Stimulated activated CD4-positive, alpha-beta T cell treated with anti-CD3 and anti-CD28 coated beads, TNF-alpha, amount 100 ng/mL, for 1 hour (primary cell): Measurements from ENCODE around the gene WWOX.

Experiments
- DNase-seq, 3 donors: peaks; one replicate each; pipeline ENCODE4 v3.0.0-alpha.2; 2020; ENCODE audit warnings: low read depth in 3 of 3, low spot score in 1 of 3

The WWOX gene

DNA sequence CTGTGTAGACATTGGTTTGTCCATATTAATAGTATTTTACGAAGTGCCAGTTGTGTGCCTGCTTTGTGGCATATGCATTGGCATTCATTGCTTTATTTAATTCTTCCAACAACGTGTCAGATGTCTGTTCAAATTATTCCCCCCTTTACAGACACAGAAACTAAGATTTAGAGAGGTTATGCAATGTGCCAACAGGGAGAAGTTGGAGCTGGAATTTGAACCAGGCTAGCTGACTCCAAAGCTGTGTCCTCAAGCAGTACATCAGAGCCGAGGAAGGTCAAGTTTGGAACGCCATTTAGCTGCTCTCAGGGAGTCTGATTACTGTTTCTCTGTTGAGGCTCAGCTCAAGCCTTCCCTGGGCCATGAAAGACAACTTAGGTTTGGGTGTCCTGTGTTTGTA, 232.3 kb downstream of the WWOX start:
- DNase-seq: no peak

DNA sequence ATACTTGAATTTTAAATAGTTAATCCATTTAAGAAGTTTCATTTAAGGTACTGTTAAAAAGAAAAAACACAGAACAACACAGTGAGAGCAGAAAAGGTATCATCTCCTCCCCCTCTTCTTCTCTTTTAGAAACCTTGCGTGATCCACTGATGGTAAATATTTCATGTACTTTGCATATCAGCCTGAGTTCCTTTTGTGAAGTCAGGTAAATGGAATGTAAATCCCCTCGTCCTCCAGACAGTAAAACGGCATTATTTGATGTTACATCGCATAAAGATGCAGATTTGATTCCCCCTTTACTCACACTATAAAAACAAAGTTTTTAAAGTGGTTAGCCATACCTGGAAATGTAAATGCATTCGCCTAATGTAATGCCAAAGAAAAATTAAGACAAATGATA, 234.4 kb downstream of the WWOX start:
- DNase-seq: no peak

DNA sequence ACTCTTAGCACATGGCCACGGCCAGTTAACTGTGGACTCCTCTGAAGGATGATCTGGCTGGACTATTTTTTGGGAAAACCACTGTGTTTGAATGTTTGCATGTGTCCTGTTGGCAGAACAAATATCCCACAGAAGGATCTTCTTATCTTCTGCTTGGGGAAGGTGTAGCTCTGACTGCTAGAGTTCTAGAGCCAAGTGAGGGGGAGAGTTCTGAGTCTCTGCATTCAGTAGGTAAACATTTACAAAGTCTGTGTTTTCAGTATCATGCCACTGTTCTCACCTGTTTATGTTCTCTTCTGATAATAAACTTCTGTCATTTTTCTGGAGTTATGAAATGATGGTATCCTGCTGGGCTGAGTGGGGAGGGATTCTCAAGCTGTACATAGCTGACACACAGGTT, 241.1 kb downstream of the WWOX start:
- no peak for DNase-seq

DNA sequence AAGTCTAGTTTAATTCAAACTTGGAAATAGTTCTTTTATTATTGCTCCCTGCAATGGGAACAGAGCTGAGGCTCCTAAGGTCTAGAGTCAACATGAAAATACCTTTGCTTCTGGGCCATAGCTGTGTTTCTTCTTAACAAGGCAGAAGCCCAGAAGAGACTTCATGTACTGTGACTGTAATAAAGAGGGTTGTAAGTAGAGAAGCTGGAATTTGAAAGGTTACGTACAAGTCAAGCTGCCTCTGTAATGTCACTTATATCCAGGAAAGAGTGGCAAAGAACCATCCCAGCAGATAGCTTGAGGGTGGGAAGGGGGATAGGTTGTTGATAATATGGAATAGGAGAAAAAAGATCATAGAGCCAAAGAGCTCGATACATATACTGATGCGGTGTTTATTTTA, 248.6 kb downstream of the WWOX start:
- DNase-seq: no peak

DNA sequence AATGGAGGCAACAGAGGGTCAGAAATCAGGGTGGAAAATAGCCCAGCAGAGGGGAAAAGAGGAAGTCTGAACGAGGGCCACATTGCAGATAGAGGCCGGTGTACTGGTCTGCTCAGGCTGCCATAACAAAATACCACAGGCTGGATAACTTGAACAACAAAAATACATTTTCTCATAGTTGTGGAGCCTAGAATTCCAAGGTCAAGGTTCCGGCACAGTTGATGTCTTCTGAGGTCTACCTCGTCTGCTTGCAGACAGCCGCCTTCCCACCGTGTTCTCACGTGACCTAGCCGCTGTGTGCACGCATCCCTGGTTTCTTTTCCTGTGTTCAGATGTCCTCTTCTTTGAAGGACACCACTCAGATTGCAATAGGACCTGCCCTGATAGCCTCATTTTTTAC, 249.4 kb downstream of the WWOX start:
- DNase-seq: no peak

DNA sequence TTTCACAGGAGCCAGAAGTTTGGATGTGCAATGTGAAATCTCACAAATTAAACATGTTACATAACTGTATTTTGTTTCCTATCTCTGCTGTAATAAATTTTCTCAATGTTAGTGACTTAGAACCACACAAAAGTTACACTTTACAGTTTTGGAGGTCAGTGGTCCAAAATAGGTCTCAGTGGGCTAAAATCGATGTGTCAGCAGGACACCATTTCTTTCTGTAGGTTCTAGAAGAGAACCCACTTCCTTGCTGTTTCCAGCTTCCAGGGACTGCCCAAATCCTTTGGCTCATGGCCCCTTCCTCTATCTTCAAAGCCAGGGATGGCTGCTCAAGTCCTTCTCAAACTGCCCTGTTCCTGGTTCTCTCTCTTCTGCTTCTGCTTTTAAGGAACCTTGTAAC, 252.7 kb downstream of the WWOX start:
- no peak for DNase-seq

DNA sequence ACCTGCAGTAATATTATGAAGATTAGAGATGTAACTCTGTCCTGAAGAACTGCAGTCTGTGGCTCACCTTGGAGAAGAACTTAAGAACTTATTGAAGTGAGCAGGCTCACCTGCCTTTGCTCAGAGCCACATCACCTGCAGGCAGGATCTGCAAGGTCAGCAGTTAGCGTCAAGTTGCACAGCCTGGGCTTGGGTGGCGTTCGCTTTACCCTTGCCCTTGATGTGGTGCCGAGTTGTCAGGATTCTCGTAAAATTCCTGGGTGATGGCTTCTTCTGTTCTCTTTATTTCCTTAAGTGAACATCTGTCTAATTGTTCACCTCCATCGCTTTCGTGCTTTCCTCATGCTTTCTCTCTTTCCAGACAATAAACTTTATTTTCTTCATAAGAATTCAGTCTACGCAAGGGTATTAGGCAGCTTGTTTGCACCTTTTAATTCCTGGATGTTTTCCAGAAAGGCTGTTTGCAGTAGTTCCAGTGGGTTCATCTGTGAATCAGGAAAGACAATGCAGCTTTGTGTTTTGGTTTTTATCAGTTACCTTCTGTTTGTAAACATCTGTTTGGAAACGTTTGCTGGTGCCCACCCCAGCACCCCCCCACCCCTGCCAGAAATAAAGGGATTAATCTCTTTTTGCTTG, 254.3 kb downstream of the WWOX start:
- DNase-seq: no peak

DNA sequence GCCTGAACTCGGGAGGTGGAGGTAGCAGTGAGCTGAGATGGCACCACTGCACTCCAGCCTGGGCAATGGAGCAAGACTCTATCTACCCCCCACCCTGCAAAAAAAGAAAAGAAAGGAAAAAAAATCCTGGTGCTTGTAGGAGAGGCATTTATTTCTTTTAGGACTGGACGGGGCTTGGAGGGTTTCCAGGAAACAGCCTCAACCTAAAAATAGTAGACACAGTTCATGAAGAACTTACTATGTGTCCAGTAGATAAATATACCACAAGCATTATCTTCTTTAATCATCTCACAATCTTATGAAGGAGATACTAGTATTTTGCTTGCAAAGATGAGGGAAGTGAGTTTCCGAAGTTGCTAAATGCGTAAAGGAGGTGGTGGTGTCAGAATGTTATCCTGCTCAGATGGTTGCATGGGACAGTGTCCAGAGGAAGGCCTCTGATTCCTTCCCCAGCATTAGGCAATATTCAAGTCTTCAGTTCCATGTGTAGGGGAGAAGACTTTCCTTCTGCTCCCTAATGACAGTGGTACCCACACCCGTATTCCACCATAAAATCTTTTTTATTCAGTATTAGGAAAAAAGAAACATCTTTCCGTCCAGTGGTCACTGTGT, 263.2 kb downstream of the WWOX start:
- no peak for DNase-seq

DNA sequence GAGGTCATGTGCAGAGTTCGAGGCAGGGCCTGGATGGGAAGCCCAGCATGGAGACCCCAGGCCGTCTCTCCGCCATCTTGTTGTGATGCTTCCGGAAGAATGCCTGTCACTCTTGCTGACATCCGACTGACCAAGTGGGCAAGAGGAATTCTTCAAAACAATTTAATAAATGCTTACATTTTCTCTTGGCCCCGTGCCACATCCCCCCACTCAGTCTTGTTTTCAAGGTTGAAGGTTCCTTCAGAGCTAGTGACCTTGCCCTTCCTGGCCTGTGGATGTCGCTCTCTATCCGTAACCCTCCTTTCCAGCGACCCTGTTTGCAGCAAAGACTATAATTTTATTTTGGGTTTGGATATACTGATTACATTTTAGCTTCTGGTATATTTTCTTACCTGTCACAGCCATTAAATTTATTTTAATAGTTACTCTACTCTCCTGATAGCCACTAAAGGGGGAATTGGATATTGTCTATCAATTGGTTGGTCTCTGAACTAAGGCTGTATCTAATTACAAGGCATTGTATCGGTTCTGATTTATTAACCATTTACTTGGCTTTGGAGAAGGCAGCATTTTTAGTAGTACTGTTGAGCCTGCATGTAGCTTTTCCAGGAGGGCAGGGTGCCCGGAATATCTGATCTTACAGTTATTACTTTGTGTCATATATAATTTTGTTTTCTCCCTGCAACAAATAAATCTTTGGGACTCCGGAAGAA, 264.5 kb downstream of the WWOX start:
- DNase-seq: no peak

DNA sequence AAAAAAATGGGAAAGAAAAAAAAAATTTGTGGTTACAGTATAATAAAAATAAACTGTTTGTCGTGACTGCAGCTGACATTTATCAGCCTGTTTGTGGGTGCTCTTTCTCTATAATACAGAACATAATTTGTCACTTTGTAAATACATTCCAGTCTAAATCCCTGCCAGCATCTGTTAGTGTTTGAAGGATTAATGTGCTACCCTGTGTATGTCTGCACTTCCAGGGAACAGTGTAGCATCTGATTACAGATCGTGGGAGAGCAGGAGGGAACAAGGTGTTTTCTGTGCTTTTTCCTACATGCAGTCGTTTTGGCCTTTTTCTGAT, 265.1 kb downstream of the WWOX start:
- no peak for DNase-seq

DNA sequence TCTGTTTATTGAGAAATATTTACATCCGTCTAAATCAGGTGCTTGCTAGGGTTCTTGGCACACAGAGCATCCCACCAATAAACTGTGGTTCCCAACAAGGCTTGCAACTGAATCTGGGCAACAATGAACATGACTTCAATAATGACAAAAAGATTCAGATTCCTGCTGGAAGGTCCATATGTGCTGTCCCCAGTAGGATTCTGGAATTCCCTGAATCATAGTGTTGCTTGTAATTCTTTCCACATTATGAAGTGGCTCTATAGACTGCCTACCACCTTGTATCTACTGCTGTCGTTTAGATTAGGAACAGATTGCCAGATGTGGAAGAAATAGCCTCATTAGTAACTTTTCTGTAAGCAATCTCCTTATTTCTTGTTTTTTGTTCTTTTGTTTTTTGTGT, 265.9 kb downstream of the WWOX start:
- DNase-seq: no peak

DNA sequence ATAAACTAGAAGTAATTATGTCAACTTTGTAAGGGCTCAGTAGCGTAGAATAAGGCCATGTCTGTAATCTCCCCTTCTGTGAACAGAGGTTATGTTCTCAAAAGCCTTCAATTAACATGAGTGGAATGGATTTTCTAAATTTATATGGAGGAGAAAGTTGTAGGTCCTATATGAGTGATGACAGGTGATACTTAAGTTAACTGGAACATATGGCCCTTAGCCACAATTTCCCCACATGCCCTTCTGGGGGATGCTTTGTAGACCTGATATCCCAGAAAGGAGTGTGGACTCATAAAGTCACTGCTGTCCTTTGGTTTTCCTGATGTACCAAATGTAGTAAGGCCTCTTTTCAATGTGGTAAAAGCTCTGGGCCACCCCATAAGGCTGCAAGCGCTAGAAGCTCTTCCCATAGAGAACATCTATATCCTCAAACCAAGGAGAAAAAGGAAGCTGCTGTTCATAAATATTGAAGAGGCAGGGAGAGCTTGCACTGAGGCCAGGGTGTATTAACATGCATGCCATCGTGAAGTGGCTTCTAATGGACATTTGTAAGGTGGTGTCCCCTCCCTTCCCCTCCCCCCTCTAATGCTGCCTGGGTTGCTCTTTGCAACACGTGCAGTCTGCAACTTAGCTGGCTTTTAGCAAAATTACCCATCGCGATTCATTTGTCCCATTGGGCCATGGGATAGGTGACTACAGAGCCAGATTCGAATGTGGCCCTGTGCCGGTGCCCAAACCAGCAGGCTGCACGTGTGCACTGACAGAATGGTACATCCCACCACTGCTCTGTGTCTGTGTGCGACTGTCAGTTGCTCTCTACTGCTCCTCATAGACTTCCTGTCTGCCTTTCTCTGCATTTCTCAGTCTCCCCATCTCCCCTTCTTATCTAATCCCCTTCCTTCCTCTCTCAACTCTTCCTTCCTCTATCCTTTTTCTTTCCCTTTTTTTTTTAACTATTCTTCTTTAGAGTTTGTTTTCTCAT, 269.0 kb downstream of the WWOX start:
- DNase-seq: no peak

DNA sequence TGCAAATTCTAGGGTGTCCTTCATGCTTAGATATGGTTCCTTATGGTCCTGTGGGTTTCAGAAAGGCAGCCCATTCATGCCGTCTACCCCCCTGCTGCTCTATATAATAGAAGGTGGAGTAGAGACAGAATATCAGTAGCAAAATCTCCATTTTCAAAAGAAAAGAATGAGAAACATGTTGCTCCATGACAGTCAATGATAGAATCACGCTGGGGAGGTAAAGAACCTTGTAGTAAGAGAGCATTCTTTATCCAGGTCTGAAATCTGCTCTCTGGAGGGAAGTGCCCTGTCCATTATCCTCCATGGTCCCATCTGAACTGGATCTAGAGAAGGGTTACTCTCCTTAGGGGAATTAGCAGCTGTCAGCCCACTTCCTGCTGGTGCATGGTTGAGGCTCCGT, 272.8 kb downstream of the WWOX start:
- no peak for DNase-seq

DNA sequence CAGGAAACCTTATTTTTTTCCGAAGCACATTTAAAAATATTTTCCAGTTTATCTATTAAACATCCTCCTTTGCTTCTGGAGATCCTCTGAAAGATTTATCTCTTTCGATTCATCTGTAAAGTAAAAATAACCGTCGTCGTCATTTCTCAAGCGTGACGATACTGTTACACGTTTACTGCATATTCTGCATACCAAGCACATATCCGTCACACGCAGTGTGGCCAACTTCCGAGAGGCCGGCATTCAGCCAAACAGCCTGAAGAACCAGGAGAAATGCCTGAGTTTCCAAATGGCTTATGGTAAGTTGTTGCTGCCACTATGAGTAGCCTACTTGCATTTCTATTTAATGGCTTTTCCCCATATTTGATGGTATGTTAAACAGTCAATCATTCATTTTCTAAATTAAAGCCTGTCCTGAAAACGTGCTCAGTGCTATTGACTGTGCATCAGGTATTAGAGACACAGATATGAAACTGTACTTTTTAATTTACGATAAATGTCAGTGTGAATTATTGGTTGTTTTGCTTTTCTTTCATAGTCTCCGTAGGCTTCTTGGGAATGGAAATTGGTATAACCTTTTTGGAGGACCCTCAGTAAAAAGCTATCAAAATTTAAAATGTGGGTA, 275.7 kb downstream of the WWOX start:
- no peak for DNase-seq

DNA sequence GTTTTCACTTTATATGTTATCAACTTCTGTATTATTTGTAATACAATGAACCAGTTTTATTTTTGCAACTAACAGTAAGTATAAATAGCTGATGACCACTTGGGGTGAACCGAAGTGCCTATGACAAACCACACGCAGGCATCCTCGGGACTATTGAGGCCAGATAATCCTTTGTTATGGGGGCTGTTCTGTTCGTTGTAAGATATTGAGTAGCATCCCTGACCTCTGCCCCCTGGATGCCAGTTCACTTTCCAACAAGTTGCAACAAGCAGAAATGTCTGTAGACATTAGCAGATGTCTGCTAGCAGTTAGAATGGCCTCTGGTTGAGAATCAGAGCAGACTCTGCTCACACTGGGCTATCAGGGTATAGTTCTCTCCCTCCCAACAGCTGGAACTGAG, 277.0 kb downstream of the WWOX start:
- DNase-seq: no peak

DNA sequence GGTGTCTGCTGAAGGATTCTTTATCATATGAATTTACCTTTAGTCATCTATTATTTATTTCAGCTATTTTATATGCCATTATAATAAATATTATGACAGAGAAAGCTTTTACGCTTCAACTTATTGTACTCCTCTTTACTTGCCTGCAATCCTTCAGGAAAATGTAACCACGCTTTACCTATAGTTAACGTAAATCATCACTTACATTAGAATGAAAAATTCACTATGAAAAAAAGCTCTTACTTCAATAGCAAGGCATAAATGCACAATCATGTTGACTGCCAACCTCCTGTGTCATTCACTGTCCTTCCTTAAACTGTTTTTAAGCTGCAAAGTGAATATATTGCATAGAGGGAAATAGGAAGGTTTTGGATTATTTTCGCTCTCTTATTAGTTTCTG, 277.9 kb downstream of the WWOX start:
- no peak for DNase-seq

DNA sequence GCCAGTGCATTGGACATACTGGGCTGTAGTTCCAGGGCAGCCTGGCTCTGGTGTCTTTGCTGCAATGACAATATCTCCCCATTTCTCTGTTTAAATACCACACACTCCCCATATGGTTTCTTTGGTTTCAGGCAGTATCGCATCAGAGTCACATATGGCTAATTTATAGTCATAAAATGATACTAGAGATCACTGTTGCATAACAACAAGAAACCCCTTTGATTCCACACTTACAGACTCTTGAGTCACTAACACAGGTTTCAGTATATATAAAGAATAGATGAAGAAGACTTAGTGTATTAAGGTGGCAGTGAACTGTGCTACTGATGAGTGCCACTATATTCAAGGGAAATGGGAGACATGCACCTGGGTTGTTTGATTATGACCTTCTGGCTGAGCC, 281.6 kb downstream of the WWOX start:
- DNase-seq: no peak

DNA sequence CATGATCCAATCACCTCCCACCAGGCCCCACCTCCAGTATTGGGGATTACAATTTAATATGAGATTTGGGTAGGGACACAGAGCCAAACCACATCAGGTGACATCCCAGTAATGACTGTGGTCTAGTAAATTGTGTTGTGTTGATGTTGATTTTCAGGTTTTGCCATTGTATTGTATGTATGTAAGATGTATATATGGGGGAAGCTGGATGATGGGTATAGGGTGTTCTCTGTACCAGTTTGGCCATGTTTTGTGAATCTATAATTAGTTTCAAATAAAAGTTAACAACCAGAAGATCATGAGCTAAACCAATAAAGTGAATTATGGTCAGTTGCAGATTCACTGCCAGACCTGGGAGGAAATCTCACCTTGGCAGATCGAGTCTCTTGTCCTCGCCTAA, 283.7 kb downstream of the WWOX start:
- DNase-seq: no peak

DNA sequence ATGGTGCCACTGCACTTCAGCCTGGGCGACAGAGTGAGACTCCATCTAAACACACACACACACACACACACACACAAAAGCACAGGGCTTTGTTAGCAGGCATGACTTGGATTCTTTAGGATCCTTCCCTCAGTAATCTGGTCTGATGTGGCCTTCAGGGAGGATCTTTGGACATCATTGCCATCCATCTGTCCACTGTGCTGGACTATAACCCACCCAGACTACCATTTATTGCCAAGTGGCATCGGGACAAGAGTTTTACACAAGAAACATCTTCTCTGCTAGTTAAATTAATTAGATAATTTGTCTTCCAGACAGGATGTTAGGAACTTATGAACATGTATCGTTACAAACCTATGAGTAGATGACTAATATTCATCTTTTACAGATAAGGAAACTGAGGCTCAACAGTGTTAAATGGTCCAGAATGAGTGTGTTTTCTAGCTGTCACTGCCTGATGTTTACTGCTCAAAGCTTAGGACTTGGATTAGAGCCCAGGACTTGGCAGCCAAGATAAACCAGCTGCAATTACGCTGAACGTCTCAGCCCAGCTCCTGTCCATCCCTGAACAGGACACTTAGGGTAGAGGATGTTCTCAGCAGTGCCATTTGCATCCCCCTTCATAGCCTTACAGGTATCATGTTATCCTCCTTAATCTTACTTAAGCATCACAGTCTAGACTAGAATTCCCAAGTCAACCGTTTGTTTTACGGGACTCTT, 285.8 kb downstream of the WWOX start:
- DNase-seq: no peak

DNA sequence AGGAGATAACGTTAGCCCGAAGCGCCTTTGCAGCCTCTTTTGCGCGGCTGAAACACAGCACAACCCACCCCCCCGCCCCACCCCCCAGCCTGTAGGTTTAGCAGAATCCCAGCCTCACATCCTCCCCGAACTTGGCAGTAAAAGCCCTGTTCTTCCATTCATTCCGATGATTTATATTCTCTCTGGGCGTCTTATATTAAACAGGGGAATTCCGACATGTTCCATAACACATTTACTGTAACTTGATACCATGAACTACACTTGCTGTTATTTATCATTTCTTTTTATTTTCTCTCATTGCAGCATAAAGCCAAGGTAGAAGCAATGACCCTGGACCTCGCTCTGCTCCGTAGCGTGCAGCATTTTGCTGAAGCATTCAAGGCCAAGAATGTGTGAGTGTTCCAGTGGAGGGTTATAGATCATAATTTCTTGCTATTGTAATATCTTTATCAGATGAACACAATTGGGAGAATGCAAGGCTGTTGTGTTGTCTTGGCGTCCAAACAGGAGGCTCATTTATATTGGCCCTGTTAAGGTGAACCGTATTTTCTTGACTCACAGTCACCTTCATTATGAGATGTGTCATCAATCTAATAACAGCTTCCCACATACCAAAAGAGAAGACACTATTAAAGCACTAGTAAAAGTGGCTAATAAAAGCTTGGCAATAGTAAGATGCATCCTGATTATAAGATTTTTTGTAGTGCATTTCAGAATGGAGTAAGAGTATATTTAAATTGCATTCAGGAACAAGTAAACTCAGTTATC, 287.3 kb downstream of the WWOX start:
- DNase-seq: no peak
